K562 (cell line): ENCODE data around the gene FUT8. TPM values are rescaled to one million over a fixed set of nuclear protein-coding genes. Genes with fewer than 3 reads are reported as not detected.

Source experiments
- ATAC-seq: fragments of 200-7000 bp; cut with Tn5 transposase; 3 replicates; pipeline ENCODE4 v1.9.1; 2020; ENCODE audit warnings: moderate library complexity
- BruUV-seq: library from RNA; stranded (reverse); fragments of 400-500 nt; replicated peaks from 2 replicates; lab custom pipeline; 2021; lab: Mats Ljungman, UMichigan
- CTCF ChIA-PET: fragments of 300-600 bp; formaldehyde crosslinking; extraction: SDS; loops from one replicate; lab custom pipeline; 2021; ENCODE audit warnings: low intra/inter-chr PET ratio; lab: Yijun Ruan, JAX
- POLR2A ChIA-PET: fragments of 300-600, 350-650 bp; sonication (Branson Sonifier 250); formaldehyde crosslinking; extraction: SDS; loops from one replicate; lab custom pipeline; 2021; ENCODE audit warnings: antibody characterized with exemption, inconsistent platforms; lab: Yijun Ruan, JAX
- DNase-seq, 4 experiments: peaks; one replicate each; pipeline versions ENCODE4 v3.0.0 to v3.0.0-alpha.2; 2011 to 2018; ENCODE audit warnings: low spot score in 3 of 4, mixed read lengths in 3 of 4; ENCODE audit errors: extremely low read depth in 1 of 4
- FAIRE-seq: peaks from 2 replicates; lab custom pipeline; 2011; peaks lifted over from hg19 to GRCh38; lab: Jason Lieb, UNC
- H2AFZ ChIP-seq: 2 replicates; pipeline ENCODE4 v1.6.0; 2011; ENCODE audit warnings: low read depth, low read length, control low read depth, inconsistent platforms
- H3K27ac ChIP-seq: fragments of 200-600 bp; 3 replicates; pipeline ENCODE4 v1.8.0; 2011; ENCODE audit warnings: low read depth, mild to moderate bottlenecking, control low read depth, inconsistent platforms, low read length, moderate library complexity, mixed read lengths; ENCODE audit errors: extremely low read depth
- H3K27me3 ChIP-seq, 2 experiments: fragments of 300-600 bp in 1 of 2; 2 replicates in 1 of 2; 3 replicates in 1 of 2; pipeline versions ENCODE4 v1.6.0 to v1.8.0; 2011; ENCODE audit warnings: inconsistent platforms in 2 of 2, low read length in 2 of 2, mild to moderate bottlenecking in 1 of 2, mixed read lengths in 1 of 2, moderate library complexity in 1 of 2; ENCODE audit not compliant: control insufficient read depth in 2 of 2, insufficient read depth in 2 of 2
- H3K36me3 ChIP-seq: fragments of 300-600 bp; 3 replicates; pipeline ENCODE4 v1.8.0; 2011; ENCODE audit warnings: mild to moderate bottlenecking, low read length, inconsistent platforms; ENCODE audit not compliant: control insufficient read depth, insufficient read depth
- H3K4me1 ChIP-seq, 2 experiments: fragments of 200-600 bp in 1 of 2; replicated peaks in 1 of 2; 2 replicates in 1 of 2; 3 replicates in 1 of 2; pipeline versions ENCODE4 v1.5.1 to v1.8.0; 2011; ENCODE audit warnings: inconsistent platforms in 2 of 2, low read length in 2 of 2, mild to moderate bottlenecking in 1 of 2, mixed read lengths in 1 of 2, moderate library complexity in 1 of 2; ENCODE audit not compliant: control insufficient read depth in 2 of 2, insufficient read depth in 2 of 2
- H3K4me2 ChIP-seq: 2 replicates; pipeline ENCODE4 v1.6.1; 2011; ENCODE audit warnings: low read length, control low read depth, inconsistent platforms, mixed read lengths; ENCODE audit not compliant: insufficient read depth
- H3K4me3 ChIP-seq: fragments of 200-600 bp; sonication (generic), shearing (Covaris generic); 2 replicates; pipeline ENCODE4 v1.5.1; 2016; ENCODE audit warnings: control low read depth, inconsistent platforms
- H3K79me2 ChIP-seq: fragments of 200-600 bp; 3 replicates; pipeline ENCODE4 v1.8.0; 2011; ENCODE audit warnings: low read length, inconsistent platforms; ENCODE audit not compliant: control insufficient read depth, insufficient read depth
- H3K9ac ChIP-seq, 2 experiments: 2 replicates each; pipeline versions ENCODE4 v1.6.0 to v1.6.1; 2011; ENCODE audit warnings: low read depth in 2 of 2, low read length in 2 of 2, control low read depth in 1 of 2, inconsistent platforms in 1 of 2, mild to moderate bottlenecking in 1 of 2, mixed read lengths in 1 of 2; ENCODE audit not compliant: insufficient read depth in 1 of 2
- H3K9me1 ChIP-seq: one replicate; pipeline ENCODE4 v1.6.0; 2011; ENCODE audit warnings: inconsistent platforms, mild to moderate bottlenecking, low read length, moderate library complexity; ENCODE audit not compliant: control insufficient read depth, insufficient read depth
- H3K9me3 ChIP-seq: replicated peaks from 2 replicates; pipeline ENCODE4 v1.5.1; 2011; ENCODE audit warnings: low read depth, low read length, inconsistent platforms; ENCODE audit not compliant: control insufficient read depth, insufficient read depth
- H4K20me1 ChIP-seq: replicated peaks from 2 replicates; pipeline ENCODE4 v1.6.1; 2011; ENCODE audit warnings: low read length, inconsistent platforms, mixed read lengths; ENCODE audit not compliant: control insufficient read depth, insufficient read depth
- CEBPB ChIP-seq: fragments of 450-650 bp; IDR thresholded peaks from 2 replicates; pipeline ENCODE4 v1.6.1; 2016; ENCODE audit warnings: missing genetic modification characterization, missing compliant biosample characterization
- MAFK ChIP-seq: IDR thresholded peaks from 2 replicates; pipeline ENCODE4 v1.6.1; 2011; ENCODE audit warnings: low read length, improper control_type of control experiment
- MTF1 ChIP-seq: fragments of 250-450 bp; sonication (Bioruptor Pico); IDR thresholded peaks from 2 replicates; pipeline ENCODE4 v1.9.0; 2021; ENCODE audit warnings: moderate library complexity, mild to moderate bottlenecking, inconsistent platforms, borderline replicate concordance
- RBBP5 ChIP-seq: fragments of 200-600 bp; sonication (generic); IDR thresholded peaks from 2 replicates; pipeline ENCODE4 v1.6.1; 2012; ENCODE audit warnings: borderline replicate concordance, mild to moderate bottlenecking, low read length, control low read depth, inconsistent platforms; ENCODE audit not compliant: insufficient read depth, poor library complexity, severe bottlenecking
- TAF9B ChIP-seq: fragments of 450-650 bp; IDR thresholded peaks from 2 replicates; pipeline ENCODE4 v1.6.1; 2018; ENCODE audit warnings: mild to moderate bottlenecking; ENCODE audit not compliant: partially characterized antibody
- THRAP3 ChIP-seq: fragments of 450-650 bp; IDR thresholded peaks from 2 replicates; pipeline ENCODE4 v1.6.1; 2016; ENCODE audit warnings: mild to moderate bottlenecking, inconsistent platforms, borderline replicate concordance
- ZNF316 ChIP-seq: fragments of 450-650 bp; IDR thresholded peaks from 2 replicates; pipeline ENCODE4 v1.6.1; 2016
- WGBS: fragments of 100-300 bp; shearing (Covaris generic); methylation state at CpG from one replicate; pipeline ENCODE4 v1.1.6; 2016; ENCODE audit warnings: low coverage, mixed read lengths; ENCODE audit not compliant: insufficient coverage; ENCODE audit errors: missing lambda C conversion rate; 5-methylcytosine and 5-hydroxymethylcytosine counted together
- in situ Hi-C: fragments of 300-500 bp; cut with MboI; formaldehyde crosslinking; loops from 4 replicates; pipeline ENCODE4 v1.15.0; 2018; ENCODE audit warnings: inconsistent platforms, mixed read lengths
- intact Hi-C: fragments of 100-400 bp; cut with micrococcal nuclease; formaldehyde crosslinking; loops from 2 replicates; pipeline ENCODE4 v1.14.2; 2022
- polyA plus RNA-seq, 8 experiments: library from polyadenylated mRNA; depleted of rRNA in 4 of 8; stranded (reverse) in 5 of 8; unstranded in 3 of 8; fragments of >200 nt; fragmentation: Nextera tagmentation in 2 of 8; fragmentation: Illumina TruSeq in 1 of 8; extraction: Ambion mirVana in 2 of 8; extraction: Trizol in 1 of 8; gene quantifications; 2 replicates each; pipeline versions ENCODE4 v1.2.1 to v1.2.3, GENCODE V29; 2011 to 2014; ENCODE audit warnings: inconsistent platforms in 1 of 8, missing spikeins in 1 of 8
- total RNA-seq, 7 experiments: library from RNA; depleted of rRNA in 6 of 7; stranded (reverse); fragments of >200 nt in 6 of 7; fragmentation: Illumina TruSeq in 2 of 7; extraction: Trizol in 2 of 7; gene quantifications; 2 replicates each; pipeline versions ENCODE4 v1.2.1 to v1.2.3, GENCODE V29; 2011 to 2021; ENCODE audit warnings: low replicate concordance in 1 of 7
- TF ChIP-seq, protein P1 (sequence below): sonication (generic); formaldehyde crosslinking; IDR thresholded peaks from 2 replicates; pipeline ENCODE4 v1.8.1; 2022; ENCODE audit warnings: missing genetic modification reagents

FUT8 gene
- total and polyA plus RNA-seq, 9 of the 15 experiments (the other 6 are each of a cell fraction or from before 2014, with no cell fraction given), result 4.1 to 15.2 (median 7.8) TPM

DNA sequence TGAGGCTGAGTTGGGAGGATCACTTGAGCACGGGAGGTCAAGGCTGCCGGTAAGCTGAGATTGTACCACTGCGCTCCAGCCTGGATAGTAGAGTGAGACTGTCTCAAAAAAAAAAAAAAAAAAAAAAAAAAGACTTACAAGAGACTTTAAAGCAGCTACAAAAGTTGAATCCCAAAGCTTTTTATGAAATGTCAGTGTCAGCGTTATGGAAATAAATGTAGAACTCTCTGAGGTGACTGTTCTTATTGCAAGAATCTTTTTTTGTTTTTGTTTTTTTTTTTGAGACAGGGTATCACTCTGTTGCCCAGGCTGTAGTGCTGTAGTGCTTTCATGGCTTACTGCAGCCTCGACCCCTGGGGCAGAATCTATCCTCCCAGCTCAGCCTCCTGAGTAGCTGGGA is 17.2 kb downstream of the FUT8 start:
- Histone ChIP-seq H3K27ac (no peak overlapping the region), H3K4me2 (no peak overlapping the region), H3K4me3 (no peak overlapping the region), H3K9ac (no peak overlapping the region), H3K27me3 (no peaks in the 10 kb centered on the region), H3K79me2 (peaks cover 38% of the 10 kb centered on the region), H2AFZ (no peak overlapping the region), H3K9me1 (no peaks in the 10 kb centered on the region), H3K4me1 (peaks cover 6 to 13% of the 10 kb centered on the region in 2 experiments; a peak in 3 of 5 replicates), H4K20me1 (no peaks in the 10 kb centered on the region)
- FAIRE-seq (no peak), ATAC-seq (no peak)
- BruUV-seq, result no TSS peak
- in situ Hi-C loops, result no loop called here
- ChIA-PET POLR2A (interaction anchor here (1.2 kb wide), 1 partner anchor 12 kb away, joined by 5 read pairs; no protein-coding TSS in a partner anchor), CTCF (no interaction called here)
- 34% methylated on average over 4 of the region's 5 CpGs for WGBS
- TF ChIP-seq ZNF316, result peak; percentile 73
- TF ChIP-seq RBBP5, result no peak
- TF ChIP-seq, protein P1, sequence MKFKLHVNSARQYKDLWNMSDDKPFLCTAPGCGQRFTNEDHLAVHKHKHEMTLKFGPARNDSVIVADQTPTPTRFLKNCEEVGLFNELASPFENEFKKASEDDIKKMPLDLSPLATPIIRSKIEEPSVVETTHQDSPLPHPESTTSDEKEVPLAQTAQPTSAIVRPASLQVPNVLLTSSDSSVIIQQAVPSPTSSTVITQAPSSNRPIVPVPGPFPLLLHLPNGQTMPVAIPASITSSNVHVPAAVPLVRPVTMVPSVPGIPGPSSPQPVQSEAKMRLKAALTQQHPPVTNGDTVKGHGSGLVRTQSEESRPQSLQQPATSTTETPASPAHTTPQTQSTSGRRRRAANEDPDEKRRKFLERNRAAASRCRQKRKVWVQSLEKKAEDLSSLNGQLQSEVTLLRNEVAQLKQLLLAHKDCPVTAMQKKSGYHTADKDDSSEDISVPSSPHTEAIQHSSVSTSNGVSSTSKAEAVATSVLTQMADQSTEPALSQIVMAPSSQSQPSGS (CRISPR knock-in tag), result no peak
- TF ChIP-seq, all 486 proteins: peak for 1
- DNase-seq, result no peak
- Histone ChIP-seq H3K9me3 (no peaks in the 10 kb centered on the region), H3K36me3 (no peaks in the 10 kb centered on the region)
- intact Hi-C loops, result no loop called here

DNA sequence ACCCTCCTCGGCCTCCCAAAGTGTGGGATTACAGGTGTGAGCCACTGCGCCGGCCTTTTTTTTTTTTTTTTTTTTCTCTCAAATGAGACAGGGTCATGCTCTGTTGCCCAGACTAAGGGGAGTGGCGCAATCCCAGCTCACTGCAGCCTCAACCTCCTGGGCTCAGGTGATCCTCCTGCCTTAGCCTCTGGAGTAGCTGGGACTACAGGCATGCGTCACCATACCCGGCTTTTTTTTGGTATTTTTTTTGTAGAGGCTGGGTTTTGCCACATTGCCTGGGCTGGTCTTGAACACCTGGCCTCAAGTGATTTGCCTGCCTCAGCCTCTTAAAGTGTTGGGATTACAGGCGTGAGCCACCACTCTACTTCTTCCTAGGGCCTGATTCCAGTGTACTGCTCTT is 18.7 kb downstream of the FUT8 start:
- BruUV-seq, result no TSS peak
- in situ Hi-C loops (no loop called here), intact Hi-C loops (no loop called here)
- DNase-seq (no peak), FAIRE-seq (no peak), ATAC-seq (no peak)
- Histone ChIP-seq H3K36me3 (no peaks in the 10 kb centered on the region), H2AFZ (peak overlapping the region; percentile 31; the same call in 1 of the 2 replicates), H3K4me2 (no peak overlapping the region), H3K27me3 (no peaks in the 10 kb centered on the region), H3K27ac (no peak overlapping the region), H3K9me1 (no peaks in the 10 kb centered on the region), H3K79me2 (peaks cover 42% of the 10 kb centered on the region), H3K9ac (no peak overlapping the region), H3K4me1 (peaks cover 6 to 20% of the 10 kb centered on the region in 2 experiments; a peak in 3 of 5 replicates), H3K4me3 (no peak overlapping the region), H4K20me1 (no peaks in the 10 kb centered on the region), H3K9me3 (no peaks in the 10 kb centered on the region; the same call in none of the 2 replicates)
- WGBS, result 72% methylated on average over 3 of the region's 7 CpGs
- POLR2A ChIA-PET, result no interaction called here
- CTCF ChIA-PET, result no interaction called here
- TF ChIP-seq MAFK (no peak), THRAP3 (no peak), MTF1 (CRISPR knock-in tag) (no peak), TAF9B (no peak), CEBPB (tag) (peak; percentile 38; the same call in 1 of the 2 replicates)
